Hepatocyte (in vitro differentiated cells): ENCODE results near the gene SEMA3G. TPM values are rescaled to one million over a fixed set of nuclear protein-coding genes. Genes with fewer than 3 reads are reported as not detected.

ENCODE experiments used
- DNase-seq: peaks from one replicate; pipeline ENCODE4 v3.0.0-alpha.2; 2016; ENCODE audit warnings: low spot score
- H2AFZ ChIP-seq: fragments of 200-600 bp; sonication (generic); 2 replicates; pipeline ENCODE4 v1.6.0; 2016; ENCODE audit warnings: antibody characterized with exemption, mild to moderate bottlenecking
- H3K27ac ChIP-seq: fragments of 200-600 bp; sonication (generic); 2 replicates; pipeline ENCODE4 v1.5.1; 2016; ENCODE audit warnings: mild to moderate bottlenecking
- H3K27me3 ChIP-seq: fragments of 200-600 bp; sonication (generic); 2 replicates; pipeline ENCODE4 v1.6.1; 2016
- H3K36me3 ChIP-seq: fragments of 200-600 bp; sonication (generic); replicated peaks from 2 replicates; pipeline ENCODE4 v1.5.1; 2016; ENCODE audit warnings: low read depth; ENCODE audit not compliant: insufficient read depth
- H3K4me1 ChIP-seq: fragments of 200-600 bp; sonication (generic); 2 replicates; pipeline ENCODE4 v1.5.1; 2016; ENCODE audit warnings: mild to moderate bottlenecking, moderate library complexity; ENCODE audit not compliant: insufficient read depth
- H3K4me2 ChIP-seq: fragments of 200-600 bp; sonication (generic); 2 replicates; pipeline ENCODE4 v1.6.0; 2016
- H3K4me3 ChIP-seq: fragments of 200-600 bp; sonication (generic); 2 replicates; pipeline ENCODE4 v1.5.1; 2016; ENCODE audit warnings: mild to moderate bottlenecking
- H3K79me2 ChIP-seq: fragments of 200-600 bp; sonication (generic); 2 replicates; pipeline ENCODE4 v1.6.0; 2017; ENCODE audit warnings: mild to moderate bottlenecking
- H3K9me2 ChIP-seq: fragments of 200-600 bp; sonication (generic); replicated peaks from 2 replicates; pipeline ENCODE4 v1.6.0; 2017; ENCODE audit warnings: mild to moderate bottlenecking; ENCODE audit not compliant: insufficient read depth
- H3K9me3 ChIP-seq: fragments of 200-600 bp; sonication (generic); 2 replicates; pipeline ENCODE4 v1.5.1; 2016; ENCODE audit warnings: low read depth, mild to moderate bottlenecking
- H4K20me1 ChIP-seq: fragments of 200-600 bp; sonication (generic); 2 replicates; pipeline ENCODE4 v1.6.0; 2016; ENCODE audit warnings: mild to moderate bottlenecking; ENCODE audit not compliant: insufficient read depth, poor library complexity, severe bottlenecking
- EZH2 ChIP-seq: fragments of 200-600 bp; sonication (generic); IDR thresholded peaks from 2 replicates; pipeline ENCODE4 v1.6.1; 2016; ENCODE audit warnings: antibody characterized with exemption, mild to moderate bottlenecking, borderline replicate concordance
- EZH2phosphoT487 ChIP-seq: fragments of 200-600 bp; sonication (generic); IDR thresholded peaks from one replicate; pipeline ENCODE4 v1.6.1; 2018; ENCODE audit warnings: antibody characterized with exemption, mild to moderate bottlenecking, low read depth, moderate library complexity; ENCODE audit not compliant: unreplicated experiment, severe bottlenecking
- whole genome bisulfite sequencing: methylation state at CpG from one replicate; pipeline ENCODE4 v1.1.6; 2016; ENCODE audit warnings: low lambda C conversion rate; ENCODE audit errors: missing lambda C conversion rate; 5-methylcytosine and 5-hydroxymethylcytosine counted together
- polyA plus RNA-seq: library from polyadenylated mRNA; unstranded; fragments of >200 nt; fragmentation: Nextera tagmentation; extraction: Ambion mirVana; gene quantifications from 2 replicates; pipeline ENCODE4 v1.2.1, GENCODE V29; 2016
- total RNA-seq: library from RNA; depleted of rRNA; stranded (reverse); fragments of >200 nt; gene quantifications from 2 replicates; pipeline ENCODE4 v1.2.3, GENCODE V29; 2014
- TF ChIP-seq, protein P1 (sequence below): fragments of 200-600 bp; sonication (generic); IDR thresholded peaks from 2 replicates; pipeline ENCODE4 v1.5.1; 2016; ENCODE audit warnings: antibody characterized with exemption, mild to moderate bottlenecking; ENCODE audit not compliant: poor library complexity

SEMA3G gene
- total and polyA plus RNA-seq, 2 experiments from 2014 or later: 0.48 to 3.8 TPM

DNA sequence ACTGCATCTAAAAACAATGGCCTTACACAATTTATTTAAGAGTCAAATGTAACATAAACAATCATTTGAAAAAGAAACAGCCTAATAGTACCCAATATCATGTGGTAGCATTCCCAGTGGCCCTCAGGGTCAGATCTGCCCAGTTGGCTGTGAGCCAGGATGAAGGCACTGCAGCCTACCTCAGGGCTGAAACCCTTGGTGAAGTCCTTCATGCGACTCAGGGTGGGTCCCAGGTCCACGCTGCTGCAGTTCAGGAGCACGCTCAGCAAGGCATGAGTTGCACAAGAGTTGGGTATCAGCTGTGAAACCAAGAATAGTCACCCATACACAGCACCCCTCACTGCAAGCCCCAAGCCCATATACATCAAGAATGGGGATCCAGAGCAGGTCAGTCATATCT is 37.1 kb downstream of the SEMA3G start:
- Histone ChIP-seq H3K27ac (no peak overlapping the region), H2AFZ (no peak overlapping the region), H4K20me1 (no peaks in the 10 kb centered on the region), H3K4me3 (no peak overlapping the region), H3K4me1 (peaks cover 21% of the 10 kb centered on the region), H3K9me2 (no peaks in the 10 kb centered on the region), H3K27me3 (no peaks in the 10 kb centered on the region), H3K4me2 (no peak overlapping the region), H3K9me3 (no peaks in the 10 kb centered on the region), H3K79me2 (peaks cover 38% of the 10 kb centered on the region), H3K36me3 (no peaks in the 10 kb centered on the region)
- TF ChIP-seq EZH2: no peak
- TF ChIP-seq EZH2phosphoT487: no peak
- TF ChIP-seq, protein P1, sequence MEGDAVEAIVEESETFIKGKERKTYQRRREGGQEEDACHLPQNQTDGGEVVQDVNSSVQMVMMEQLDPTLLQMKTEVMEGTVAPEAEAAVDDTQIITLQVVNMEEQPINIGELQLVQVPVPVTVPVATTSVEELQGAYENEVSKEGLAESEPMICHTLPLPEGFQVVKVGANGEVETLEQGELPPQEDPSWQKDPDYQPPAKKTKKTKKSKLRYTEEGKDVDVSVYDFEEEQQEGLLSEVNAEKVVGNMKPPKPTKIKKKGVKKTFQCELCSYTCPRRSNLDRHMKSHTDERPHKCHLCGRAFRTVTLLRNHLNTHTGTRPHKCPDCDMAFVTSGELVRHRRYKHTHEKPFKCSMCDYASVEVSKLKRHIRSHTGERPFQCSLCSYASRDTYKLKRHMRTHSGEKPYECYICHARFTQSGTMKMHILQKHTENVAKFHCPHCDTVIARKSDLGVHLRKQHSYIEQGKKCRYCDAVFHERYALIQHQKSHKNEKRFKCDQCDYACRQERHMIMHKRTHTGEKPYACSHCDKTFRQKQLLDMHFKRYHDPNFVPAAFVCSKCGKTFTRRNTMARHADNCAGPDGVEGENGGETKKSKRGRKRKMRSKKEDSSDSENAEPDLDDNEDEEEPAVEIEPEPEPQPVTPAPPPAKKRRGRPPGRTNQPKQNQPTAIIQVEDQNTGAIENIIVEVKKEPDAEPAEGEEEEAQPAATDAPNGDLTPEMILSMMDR: no peak
- WGBS: 94% methylated on average over 3 of the region's 3 CpGs
- DNase-seq: no peak

DNA sequence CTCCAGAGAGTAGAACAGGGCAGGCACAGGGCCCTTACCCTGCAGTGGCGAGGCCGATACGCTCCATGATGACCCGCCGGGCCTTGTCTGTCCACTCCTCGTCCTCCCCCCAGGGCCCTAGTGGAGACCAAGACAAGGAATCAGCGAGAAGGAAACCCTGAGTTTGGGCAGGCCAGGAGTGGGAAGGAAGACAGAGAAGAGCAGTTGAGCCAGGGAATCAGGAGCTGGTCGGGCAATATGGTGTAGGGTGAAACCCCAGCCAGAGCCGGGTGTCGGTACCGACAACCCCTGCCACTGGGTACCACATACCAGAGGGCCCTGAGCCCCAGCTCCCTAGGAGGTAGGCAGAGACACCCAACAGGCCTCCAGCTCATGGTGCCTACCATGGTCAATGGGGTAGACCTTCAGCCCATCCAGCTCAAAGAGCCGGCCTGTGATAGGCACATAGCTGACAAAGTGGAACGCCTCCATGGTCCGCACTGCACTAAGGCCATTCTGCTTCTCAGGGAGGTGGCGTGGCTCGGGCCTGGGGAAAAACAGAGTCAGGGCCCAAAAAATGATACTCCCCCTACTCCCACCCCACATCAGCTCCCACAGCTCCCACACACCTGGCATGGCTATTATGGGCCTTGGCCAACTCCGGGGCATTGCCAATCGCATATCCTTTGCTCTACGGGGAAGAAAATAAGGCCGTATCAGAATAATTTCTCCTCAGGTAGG is 38.0 kb downstream of the SEMA3G start:
- no peaks in the 10 kb centered on the region for H3K9me2 ChIP-seq
- no peaks in the 10 kb centered on the region for H3K9me3 ChIP-seq
- no peak for DNase-seq
- H3K4me3 ChIP-seq: no peak overlapping the region
- no peaks in the 10 kb centered on the region for H3K36me3 ChIP-seq
- 94% methylated on average over 20 of the region's 20 CpGs for WGBS
- no peak overlapping the region for H2AFZ ChIP-seq
- H3K27ac ChIP-seq: no peak overlapping the region
- H3K4me1 ChIP-seq: peaks cover 13% of the 10 kb centered on the region
- H3K4me2 ChIP-seq: no peak overlapping the region
- no peaks in the 10 kb centered on the region for H3K27me3 ChIP-seq
- no peaks in the 10 kb centered on the region for H4K20me1 ChIP-seq
- TF ChIP-seq, protein P1: no peak
- H3K79me2 ChIP-seq: peaks cover 30% of the 10 kb centered on the region

DNA sequence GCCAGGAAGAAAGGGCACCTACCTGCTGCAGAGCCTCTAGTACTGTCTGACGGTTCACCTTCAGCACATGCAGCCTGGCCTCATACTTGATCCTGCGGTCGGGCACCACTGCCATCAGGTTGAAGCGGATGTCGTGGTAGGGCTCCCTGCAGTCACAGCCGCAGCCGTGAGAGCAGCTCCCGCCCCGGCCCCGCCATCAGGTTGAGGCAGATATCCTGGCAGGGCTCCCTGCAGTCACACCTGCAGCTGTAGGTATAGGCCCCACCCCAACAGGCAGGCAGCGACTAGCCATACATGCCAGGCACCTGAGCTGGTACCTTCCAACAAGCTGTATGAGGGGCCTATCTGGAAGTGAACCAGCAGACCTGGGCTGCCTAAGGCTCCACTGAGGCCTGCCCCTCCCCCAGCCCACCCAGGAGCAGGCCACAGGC is 38.7 kb downstream of the SEMA3G start:
- no peaks in the 10 kb centered on the region for H3K9me3 ChIP-seq

More for the DNA sequence above, 38.7 kb downstream of the SEMA3G start:
- Histone ChIP-seq H2AFZ (no peak overlapping the region), H3K36me3 (no peaks in the 10 kb centered on the region), H3K4me1 (peaks cover 7% of the 10 kb centered on the region), H3K79me2 (peaks cover 24% of the 10 kb centered on the region), H4K20me1 (no peaks in the 10 kb centered on the region), H3K9me2 (no peaks in the 10 kb centered on the region), H3K4me2 (no peak overlapping the region), H3K27ac (no peak overlapping the region), H3K4me3 (no peak overlapping the region), H3K27me3 (no peaks in the 10 kb centered on the region)
- TF ChIP-seq EZH2 (no peak), EZH2phosphoT487 (no peak)
- TF ChIP-seq, protein P1: no peak
- no peak for DNase-seq
- WGBS: 97% methylated on average over 11 of the region's 11 CpGs
